Fibroblast of villous mesenchyme (primary cell): ENCODE data around the gene TMED1. TPM values are rescaled to one million over a fixed set of nuclear protein-coding genes. Genes with fewer than 3 reads are reported as not detected.

Experiments used
- DNase-seq: peaks from one replicate; pipeline ENCODE4 v3.0.0-alpha.2; 2010; ENCODE audit warnings: low read depth
- H3K4me3 ChIP-seq: 2 replicates; pipeline ENCODE4 v1.5.1; 2011; ENCODE audit warnings: low read depth, mild to moderate bottlenecking, low read length
- small RNA-seq: library from RNA; depleted of rRNA; stranded (forward); fragments of <200 nt; gene quantifications from one replicate; pipeline ENCODE3, GENCODE V24; 2012
- total RNA-seq: library from RNA; depleted of rRNA; stranded (reverse); fragments of >200 nt; gene quantifications from 2 replicates; pipeline ENCODE4 v1.2.3, GENCODE V29; 2012
- TF ChIP-seq, protein P1 (sequence below): IDR thresholded peaks from 2 replicates; pipeline ENCODE4 v1.5.1; 2012; ENCODE audit warnings: low read depth, mild to moderate bottlenecking, low read length; ENCODE audit not compliant: insufficient read depth

Gene TMED1
- total RNA-seq, 1 donor = 46.6 TPM

DNA sequence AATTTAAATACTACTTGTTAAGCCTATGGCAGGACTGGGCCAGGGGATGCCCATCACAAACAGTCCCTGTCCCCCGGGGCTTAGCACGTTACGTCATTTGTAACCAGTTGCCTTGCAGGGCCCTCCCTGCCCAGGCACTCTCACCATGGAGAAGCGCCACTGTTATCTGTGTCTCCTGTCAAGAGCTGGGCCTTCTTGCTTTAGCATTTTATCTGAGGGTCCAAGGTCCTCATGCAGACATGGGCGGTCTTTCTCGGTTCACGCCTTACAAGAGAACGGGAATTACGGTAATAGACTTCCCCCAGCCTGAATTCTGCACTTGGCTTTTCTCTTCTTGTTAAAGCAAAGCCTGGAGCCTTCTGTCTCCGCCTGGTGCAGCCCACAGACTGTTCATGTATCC is 46.1 kb downstream of the TMED1 start:
- H3K4me3 ChIP-seq = no peak overlapping the region
- DNase-seq = no peak
- TF ChIP-seq, protein P1, sequence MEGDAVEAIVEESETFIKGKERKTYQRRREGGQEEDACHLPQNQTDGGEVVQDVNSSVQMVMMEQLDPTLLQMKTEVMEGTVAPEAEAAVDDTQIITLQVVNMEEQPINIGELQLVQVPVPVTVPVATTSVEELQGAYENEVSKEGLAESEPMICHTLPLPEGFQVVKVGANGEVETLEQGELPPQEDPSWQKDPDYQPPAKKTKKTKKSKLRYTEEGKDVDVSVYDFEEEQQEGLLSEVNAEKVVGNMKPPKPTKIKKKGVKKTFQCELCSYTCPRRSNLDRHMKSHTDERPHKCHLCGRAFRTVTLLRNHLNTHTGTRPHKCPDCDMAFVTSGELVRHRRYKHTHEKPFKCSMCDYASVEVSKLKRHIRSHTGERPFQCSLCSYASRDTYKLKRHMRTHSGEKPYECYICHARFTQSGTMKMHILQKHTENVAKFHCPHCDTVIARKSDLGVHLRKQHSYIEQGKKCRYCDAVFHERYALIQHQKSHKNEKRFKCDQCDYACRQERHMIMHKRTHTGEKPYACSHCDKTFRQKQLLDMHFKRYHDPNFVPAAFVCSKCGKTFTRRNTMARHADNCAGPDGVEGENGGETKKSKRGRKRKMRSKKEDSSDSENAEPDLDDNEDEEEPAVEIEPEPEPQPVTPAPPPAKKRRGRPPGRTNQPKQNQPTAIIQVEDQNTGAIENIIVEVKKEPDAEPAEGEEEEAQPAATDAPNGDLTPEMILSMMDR = no peak

DNA sequence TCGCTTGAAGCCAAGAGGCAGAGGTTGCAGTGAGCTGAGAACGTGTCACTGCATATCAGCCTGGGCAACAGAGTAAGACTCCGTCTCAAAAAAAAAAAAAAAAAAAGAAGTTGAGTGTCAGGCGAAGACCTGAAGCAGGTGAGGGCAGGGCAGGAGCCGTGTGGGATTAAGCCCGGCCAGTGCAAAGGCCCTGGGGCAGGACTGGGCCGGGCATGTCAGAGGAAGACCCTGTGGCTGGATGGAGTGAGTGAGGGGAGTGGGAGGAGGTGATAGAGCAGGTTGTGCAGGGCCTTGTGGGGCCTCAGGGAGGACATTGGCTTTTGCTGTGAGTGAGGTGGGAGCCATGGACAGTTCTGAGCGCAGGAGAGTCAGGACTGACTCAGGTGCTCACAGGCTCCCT is 47.9 kb downstream of the TMED1 start:
- TF ChIP-seq, protein P1 = no peak
- no peak for DNase-seq
- H3K4me3 ChIP-seq = no peak overlapping the region

DNA sequence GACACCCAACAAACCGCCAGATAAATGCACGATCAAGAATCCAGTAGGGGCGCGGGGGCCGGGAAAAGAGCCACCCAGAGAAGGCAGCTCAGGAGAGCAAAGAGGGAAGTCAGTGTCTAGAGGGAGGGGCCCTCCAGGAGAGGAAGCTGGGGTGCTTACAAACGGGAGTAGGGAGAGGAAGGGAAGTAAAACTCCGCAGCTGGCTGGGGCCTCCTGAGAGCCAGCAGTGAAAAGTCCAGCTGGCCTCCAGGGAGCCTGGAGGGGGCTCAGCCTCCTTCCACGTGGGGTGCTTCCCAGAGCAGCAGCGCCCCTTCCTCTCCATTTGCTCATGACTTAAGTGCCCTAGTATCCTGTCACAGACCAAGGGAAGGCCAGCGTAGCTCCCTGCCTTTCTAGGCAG is 51.8 kb downstream of the TMED1 start:
- H3K4me3 ChIP-seq = no peak overlapping the region
- DNase-seq = no peak
- TF ChIP-seq, protein P1 = no peak

DNA sequence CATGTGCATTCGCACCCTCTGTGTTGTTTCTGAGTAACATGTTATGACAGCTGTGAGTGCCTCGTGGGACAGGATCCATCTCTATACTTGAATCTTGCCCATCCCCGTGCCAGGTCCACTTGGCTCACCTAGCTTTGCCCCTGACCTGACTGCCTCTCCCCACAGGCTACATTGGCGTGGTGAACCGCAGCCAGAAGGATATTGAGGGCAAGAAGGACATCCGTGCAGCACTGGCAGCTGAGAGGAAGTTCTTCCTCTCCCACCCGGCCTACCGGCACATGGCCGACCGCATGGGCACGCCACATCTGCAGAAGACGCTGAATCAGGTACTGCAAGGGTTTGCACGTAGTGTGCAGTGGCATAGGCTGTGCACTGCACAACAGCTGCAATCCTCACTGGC is 53.2 kb downstream of the TMED1 start:
- no peak for DNase-seq
- TF ChIP-seq, protein P1 = no peak
- H3K4me3 ChIP-seq = no peak overlapping the region

Small RNAs within 50 kb of the gene (small RNA-seq; reads per million reads assigned to genes)
- gene MIR199A1 = 2.0 reads per million, percentile 50 among the genes with 10 or more reads in this experiment
- not detected for gene MIR6793

Other genes with a start within 250 kb of the TMED1 start
- 6.1 and 13.4 TPM in 2 replicates for gene AP1M2, start 248.9 kb downstream of the TMED1 start, total RNA-seq
- gene SLC44A2, start 210.7 kb downstream of the TMED1 start, total RNA-seq = 81.8 and 88.5 TPM in 2 replicates
- 121 and 136 TPM in 2 replicates for gene ILF3, start 181.9 kb downstream of the TMED1 start, total RNA-seq
- gene QTRT1, start 134.8 kb downstream of the TMED1 start, total RNA-seq = 20.6 and 25.5 TPM in 2 replicates
- 101 and 107 TPM in 2 replicates for gene DNM2, start 118.1 kb downstream of the TMED1 start, total RNA-seq
- 0.43 TPM in 1 of 2 replicates, not detected in the other for gene C19orf38, start 12.2 kb upstream of the TMED1 start, total RNA-seq
- gene CARM1, start 35.3 kb upstream of the TMED1 start, total RNA-seq = 38.0 and 40.6 TPM in 2 replicates
- 112 and 128 TPM in 2 replicates for gene YIPF2, start 92.4 kb upstream of the TMED1 start, total RNA-seq
- 38.7 and 41.0 TPM in 2 replicates for gene TIMM29, start 92.6 kb upstream of the TMED1 start, total RNA-seq
- 92.1 and 96.7 TPM in 2 replicates for gene SMARCA4, start 124.8 kb upstream of the TMED1 start, total RNA-seq